ENCODE measurements around the gene ATG16L1. TPM values are rescaled to one million over a fixed set of nuclear protein-coding genes. Genes with fewer than 3 reads are reported as not detected.
A peak's percentile ranks its signal among the peaks of the same experiment; 100 is the strongest.

Gene ATG16L1
- total RNA-seq, 2 donors from 2014 or later, result 34.5 to 36.2 TPM

DNA sequence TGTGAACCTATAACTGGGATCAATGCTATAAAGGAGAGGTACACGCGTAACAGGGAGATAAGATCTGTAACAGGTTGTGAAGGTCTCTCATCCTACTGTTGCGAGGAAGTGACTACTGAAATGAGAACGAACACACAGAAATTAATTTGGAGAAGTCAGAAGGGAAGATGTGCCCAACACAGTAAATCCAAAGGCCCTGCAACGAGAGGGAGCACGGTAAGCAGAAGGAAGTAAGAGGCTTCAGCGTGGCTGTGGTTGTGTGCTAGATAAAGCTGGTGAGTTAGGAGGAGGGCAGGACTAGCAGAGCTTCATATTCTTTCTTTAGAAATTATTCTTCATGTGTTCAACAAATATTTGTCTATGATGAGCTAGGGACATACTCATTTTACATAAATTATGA is 2.5 kb upstream of the ATG16L1 start:
- DNase-seq, result no peak
- ATAC-seq, result no peak
- intact Hi-C loops (cut with DNase I, micrococcal nuclease), result loop anchor here in 1 of 2 donors (10.0 kb wide), 1 partner anchor 394 kb away; no protein-coding TSS in a partner anchor

DNA sequence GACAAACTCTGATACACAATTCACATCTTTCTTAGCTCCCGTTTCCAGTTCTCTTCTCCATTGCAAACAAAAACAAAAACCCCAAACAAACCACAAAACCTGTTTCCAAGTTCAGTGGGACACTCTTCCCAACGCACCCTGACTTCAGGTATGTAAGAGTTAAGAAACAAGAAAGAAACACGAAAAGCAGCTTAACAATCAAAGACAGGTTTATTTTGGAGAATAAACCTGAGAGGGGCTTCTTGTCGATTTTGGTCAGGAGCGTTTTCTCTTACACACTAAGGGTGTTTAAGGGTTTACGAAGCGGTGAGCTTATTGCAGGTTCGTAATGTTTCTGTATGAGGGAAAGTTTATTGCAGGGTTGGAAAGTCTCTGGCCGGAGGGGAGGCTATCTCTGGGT is 905 bp upstream of the ATG16L1 start:
- no peak for DNase-seq
- intact Hi-C loops (cut with DNase I, micrococcal nuclease), result no loop called here
- ATAC-seq, result no peak

DNA sequence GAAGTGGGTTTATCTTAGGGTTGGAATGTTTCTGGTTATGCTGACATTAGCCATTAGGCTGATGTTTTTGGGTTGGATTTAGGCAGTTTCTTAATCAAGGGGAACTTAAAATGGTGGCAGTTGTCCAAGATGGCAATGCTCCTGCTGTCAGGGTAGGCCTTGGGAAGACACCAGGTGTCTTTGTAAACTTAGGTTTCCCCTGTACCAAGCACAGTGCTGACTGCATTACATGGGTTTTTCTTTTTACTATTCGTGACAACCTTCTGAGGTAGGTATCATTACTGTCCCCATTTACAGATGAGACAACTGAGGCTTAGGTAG is 528 bp upstream of the ATG16L1 start:
- ATAC-seq (peak; percentile 1), DNase-seq (no peak)
- intact Hi-C loops (cut with DNase I, micrococcal nuclease), result no loop called here

DNA sequence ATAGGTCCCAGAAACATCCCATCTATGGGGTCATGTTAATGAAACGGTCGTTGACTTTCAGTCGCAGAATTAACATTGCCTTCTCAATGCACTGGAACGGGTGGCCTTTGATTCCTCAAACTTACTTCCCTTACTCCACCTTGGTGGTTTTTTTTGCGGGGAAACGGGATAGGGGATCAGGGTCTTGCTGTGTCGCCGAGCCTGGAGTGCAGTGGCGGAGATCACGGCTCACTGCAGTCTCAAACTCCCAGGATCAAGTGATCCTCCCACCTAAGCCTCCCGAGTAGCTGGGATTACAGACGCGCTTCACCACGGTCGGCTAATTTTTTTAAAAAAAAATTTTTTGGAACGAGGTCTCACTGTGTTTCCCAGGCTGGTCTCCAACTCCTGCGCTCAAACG is 754 bp downstream of the ATG16L1 start:
- DNase-seq (no peak), ATAC-seq (peak; percentile 6)
- intact Hi-C loops (cut with DNase I, micrococcal nuclease), result no loop called here

DNA sequence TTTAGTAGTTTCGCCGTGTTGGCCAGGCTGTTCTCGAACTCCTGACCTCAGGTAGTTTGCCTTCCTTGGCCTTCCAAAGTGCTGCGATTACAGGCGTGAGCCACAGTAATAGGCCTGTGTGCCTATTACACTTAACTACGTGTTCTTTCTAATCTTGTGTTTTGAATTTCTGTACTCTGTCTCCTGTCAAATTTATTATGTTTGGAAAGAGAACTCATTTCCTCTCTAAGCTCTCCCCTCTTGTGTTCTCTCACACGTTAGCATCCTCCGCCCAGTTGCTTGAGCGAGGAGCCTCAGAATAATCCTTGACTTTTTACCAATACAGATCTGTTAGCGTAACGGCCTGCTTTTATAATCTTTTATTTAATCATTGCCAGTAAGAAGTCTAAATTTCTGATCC is 3.7 kb downstream of the ATG16L1 start:
- no peak for DNase-seq
- no peak for ATAC-seq
- intact Hi-C loops (cut with DNase I, micrococcal nuclease), result no loop called here

DNA sequence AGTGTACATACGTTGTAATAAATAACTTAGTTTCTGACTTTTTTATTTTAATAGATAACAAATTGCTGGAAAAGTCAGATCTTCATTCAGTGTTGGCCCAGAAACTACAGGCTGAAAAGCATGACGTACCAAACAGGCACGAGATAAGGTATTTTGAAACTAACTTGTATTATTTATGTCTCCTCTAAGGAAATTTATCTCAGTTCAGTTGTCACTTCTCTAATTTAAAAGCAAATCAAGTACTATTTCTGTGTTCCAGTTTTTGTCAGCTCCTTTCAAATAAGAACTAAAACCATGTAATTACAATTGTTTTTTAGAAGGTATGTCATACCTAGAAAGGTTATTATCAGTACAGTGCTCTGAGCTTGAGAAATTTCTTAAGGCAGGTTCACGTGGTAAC is 4.6 kb downstream of the ATG16L1 start:
- ATAC-seq (no peak), DNase-seq (no peak)
- intact Hi-C loops (cut with DNase I, micrococcal nuclease), result no loop called here

DNA sequence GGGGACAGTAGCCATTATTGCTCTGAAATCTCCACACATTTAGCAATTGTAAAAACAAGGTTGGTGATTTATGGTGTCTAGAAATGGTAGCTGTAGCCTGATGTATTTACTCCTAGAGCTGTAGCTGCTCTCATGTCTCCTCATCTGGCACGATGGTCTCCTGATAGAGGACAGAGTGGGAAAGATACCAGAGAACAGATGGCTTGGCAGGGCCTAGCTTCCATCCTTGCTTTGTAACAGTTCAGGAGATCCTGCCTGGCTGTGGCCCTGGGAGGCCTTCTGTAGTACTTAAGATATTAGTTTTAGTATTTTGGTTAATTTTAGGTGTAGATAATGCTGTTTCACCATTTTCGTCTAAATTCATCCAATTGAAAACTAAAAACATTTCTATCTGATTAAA is 6.7 kb downstream of the ATG16L1 start:
- ATAC-seq (no peak), DNase-seq (no peak)
- intact Hi-C loops (cut with DNase I, micrococcal nuclease), result no loop called here

DNA sequence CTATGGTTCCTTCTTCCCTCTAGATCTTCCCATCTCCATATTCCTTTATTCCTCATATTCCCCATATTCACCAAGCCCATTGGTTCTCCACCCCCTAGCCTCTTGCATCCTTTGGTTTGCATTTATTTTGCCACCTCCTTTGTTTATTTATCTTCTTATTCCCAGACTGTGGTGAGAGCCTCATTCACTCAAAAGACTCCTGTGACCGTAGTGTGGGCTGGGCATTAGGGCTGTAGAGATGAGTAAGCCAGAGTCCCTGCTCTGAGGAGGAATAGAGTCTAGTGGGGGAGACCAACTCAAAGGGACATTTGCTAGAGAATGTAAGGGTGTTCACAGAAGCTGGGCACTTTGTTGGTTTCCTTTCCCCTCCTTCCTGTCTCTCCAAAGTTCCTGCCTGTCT is 8.3 kb downstream of the ATG16L1 start:
- DNase-seq, result no peak
- intact Hi-C loops (cut with DNase I, micrococcal nuclease), result no loop called here
- ATAC-seq, result no peak

DNA sequence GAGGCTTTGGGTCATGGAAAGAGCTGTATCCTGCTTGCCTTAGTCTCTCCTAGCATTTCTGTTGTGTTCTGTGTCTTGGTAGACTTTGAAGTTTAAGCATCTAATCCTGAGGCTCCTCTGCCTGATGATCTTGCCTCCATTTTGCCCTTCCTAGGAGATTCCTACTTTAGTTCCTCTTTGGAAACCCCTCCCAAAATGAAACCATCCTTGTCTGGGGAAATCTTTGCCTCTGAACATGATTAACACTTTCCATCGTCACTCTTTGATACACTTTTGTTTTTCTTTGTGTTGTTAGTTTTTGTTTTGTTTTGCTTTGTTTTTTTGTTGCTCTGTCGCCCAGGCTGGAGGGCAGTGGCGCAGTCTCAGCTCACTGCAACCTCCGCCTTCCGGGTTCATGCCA is 9.2 kb downstream of the ATG16L1 start:
- intact Hi-C loops (cut with DNase I, micrococcal nuclease), result no loop called here

DNA sequence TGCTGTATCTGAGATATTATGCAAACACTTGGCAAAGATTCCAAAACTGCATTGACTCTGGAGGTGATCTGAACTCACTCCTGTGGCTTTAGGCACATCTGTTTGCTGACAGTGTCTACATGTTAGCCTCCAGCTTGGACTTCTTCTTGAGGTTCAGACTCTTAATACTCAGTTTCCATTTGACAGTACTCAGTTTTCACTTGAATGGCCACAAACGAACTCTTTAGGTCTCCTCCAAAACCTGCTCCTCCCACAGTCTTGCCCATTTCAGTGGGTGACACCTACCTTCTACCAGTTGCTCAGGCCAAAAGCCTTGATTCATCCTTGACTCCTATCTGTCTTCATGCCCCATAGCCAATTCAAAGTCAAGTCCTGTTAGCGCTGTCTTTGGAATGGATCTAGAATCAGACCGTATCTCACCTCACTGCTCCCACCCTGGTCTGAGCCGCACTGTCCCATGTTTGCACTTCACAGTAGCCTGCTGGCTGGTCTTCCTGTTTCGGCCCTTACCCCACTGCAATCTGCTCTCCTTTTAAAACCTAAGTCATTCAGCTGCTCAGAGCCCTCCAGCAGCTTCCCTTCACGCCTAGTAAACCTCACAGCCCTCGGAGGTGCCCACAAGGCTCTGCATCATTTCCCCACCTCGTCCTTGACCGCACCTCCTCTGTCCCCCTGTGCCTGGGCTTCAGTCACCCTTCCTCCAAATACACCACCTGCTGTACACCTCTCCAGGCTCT is 10.5 kb downstream of the ATG16L1 start:
- no peak for ATAC-seq
- intact Hi-C loops (cut with DNase I, micrococcal nuclease), result no loop called here

More for the DNA sequence above, 9.2 kb downstream of the ATG16L1 start:
- ATAC-seq, result no peak
- DNase-seq, result no peak

DNA sequence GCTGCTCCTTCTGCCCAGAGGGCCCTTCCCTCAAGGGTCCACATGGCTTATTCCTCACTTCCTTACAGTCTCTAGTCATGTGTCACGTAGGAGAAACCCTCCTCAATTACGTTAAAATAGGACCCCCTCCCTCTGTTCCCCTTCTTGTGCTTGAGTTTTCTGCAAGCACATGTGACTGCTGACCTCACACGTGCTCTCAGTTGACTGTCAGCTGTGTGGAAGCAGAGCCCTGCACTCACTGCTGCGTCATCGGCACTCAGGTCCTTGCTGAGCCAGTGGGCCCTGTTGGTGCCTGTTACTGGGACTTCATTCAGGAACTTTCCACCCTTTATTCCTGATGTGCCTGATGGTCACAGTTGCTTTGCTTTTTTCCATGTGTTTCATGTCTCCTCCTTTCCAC is 11.1 kb downstream of the ATG16L1 start:
- ATAC-seq (no peak), DNase-seq (no peak)
- intact Hi-C loops (cut with DNase I, micrococcal nuclease), result no loop called here

More for the DNA sequence above, 10.5 kb downstream of the ATG16L1 start:
- DNase-seq, result no peak

DNA sequence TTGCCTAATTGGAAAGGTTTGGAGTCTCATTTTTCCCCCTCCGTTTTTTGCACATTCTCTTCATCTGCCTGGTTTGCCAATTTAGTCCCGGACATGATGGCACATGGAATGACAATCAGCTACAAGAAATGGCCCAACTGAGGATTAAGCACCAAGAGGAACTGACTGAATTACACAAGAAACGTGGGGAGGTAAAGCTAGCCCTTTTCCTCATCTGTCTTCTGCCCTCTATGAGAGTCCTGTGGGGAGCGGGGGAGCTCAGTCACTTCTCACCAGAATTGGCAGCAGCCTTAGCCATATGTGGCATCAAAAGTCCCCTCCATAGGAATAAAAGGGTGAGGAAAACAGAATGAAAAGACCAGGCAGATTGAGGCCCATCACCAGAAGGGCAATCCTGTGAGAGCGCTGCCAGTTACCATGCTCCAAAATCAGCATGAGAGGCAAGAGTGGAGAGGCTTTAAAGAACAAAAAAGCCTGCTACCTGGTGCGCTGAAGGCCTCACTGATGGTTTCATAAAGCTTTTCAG is 11.6 kb downstream of the ATG16L1 start:
- ATAC-seq (no peak), DNase-seq (no peak)
- intact Hi-C loops (cut with DNase I, micrococcal nuclease), result no loop called here

DNA sequence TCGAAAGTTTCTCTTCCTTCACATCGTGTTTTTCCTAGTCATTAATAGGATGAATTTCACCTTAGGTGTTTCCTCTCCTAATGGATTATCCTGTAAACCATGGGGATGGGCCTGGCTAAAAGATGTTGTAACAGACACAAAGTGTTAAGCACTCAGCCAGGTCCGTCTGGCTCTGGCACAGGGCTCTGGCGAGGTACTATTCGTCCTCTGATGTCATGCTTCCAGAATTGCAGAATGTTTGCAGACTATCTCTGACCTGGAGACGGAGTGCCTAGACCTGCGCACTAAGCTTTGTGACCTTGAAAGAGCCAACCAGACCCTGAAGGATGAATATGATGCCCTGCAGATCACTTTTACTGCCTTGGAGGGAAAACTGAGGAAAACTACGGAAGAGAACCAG is 13.2 kb downstream of the ATG16L1 start:
- intact Hi-C loops (cut with DNase I, micrococcal nuclease), result no loop called here
- no peak for ATAC-seq
- DNase-seq, result no peak

DNA sequence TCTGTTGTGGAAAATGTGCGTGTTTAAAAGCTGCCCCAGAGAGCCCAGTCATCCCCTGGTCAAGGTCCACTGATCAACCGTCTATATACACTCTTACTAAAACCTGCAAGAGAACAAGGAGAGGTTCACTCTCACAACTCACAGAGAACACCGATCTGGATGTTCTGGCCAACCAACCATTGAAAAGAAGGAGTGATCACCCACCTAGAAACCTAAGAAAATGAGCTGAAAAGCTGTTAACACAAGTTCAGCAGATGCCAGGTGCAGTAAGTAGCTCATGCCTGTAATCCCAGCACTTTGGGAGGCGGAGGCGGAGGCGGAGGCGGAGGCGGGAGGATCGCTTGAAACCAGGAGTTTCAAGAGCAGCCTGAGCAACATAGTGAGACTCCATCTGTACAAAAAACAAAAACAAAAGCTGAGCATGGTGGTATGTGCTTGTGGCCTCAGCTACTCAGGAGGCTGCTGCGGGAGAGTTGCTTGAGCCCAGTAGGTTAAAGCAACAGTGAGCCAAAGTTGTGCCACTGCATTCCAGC is 14.5 kb downstream of the ATG16L1 start:
- no peak for ATAC-seq
- intact Hi-C loops (cut with DNase I, micrococcal nuclease), result no loop called here
- DNase-seq, result no peak

DNA sequence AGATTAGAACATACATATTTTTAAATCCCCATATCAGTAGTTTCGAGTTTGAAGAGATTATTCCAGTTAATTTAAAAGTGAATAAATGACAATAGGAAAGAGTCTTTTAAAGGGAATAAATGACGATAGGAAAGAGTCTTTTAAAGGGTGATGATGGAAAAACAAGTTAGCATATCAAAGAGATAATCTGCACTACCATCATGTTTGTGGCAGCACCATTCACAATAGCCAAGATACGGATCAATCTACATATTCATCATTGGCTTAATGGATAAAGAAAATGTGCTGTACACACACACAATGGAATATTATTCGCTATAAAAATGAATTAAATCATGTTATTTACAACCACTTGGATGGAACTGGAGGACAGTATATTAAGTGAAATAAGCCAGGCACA is 15.0 kb downstream of the ATG16L1 start:
- no peak for DNase-seq
- intact Hi-C loops (cut with DNase I, micrococcal nuclease), result no loop called here
- no peak for ATAC-seq

DNA sequence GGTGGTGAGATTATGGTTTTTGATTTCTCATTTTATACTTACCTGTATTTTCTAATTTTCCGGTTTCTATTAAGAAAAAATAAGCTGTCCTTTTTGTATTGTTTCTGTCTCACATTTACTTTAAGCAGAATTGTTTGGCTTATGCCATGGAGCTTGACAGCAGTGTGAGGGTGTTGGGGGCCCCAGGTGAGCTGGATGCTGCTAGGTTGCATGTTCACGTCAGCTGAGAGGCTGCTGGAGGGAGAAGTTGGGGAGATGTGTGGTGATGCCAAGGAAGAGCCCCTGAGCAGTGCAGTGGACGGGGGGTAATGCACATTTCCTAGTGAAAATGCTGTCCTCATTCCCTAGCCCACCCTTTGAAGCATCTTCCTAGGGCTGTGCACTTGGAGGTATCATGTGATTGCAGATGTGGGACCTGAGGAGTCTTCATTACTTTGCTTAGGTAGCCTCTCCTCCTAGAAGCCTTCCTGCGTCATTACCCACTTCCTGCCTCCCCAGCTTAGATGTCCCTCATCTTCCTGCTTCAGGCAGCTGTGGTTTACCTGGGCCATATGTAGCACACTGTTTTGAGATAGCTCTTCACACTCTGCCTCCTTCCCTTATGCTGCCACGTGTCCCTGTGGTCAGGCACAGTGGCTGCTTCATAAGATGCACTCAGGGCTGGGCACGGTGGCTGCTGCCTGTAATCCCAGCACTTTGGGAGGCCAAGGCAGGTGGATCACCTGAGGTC is 16.2 kb downstream of the ATG16L1 start:
- intact Hi-C loops (cut with DNase I, micrococcal nuclease), result no loop called here
- DNase-seq (peak in 1 of 2 donors; percentile 32), ATAC-seq (peak; percentile 48)

DNA sequence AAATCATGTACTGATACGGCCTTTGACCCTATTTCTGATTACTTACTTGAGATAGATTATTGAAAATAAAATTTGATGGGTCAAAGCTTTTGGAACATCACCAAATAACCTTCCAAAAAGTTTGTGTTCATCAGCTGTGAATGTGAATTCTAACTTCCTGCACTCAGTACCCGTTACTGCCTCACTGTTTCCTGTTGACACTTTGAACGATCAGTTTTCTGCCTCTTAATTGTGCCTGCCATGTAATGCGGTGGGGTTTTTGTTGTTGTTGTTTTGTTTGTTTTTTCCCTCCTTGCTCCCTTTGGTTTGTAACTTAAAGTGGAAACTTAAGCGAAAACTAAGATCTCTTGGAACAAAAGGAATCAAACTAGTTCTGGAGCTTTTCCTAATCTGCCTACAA is 18.9 kb downstream of the ATG16L1 start:
- intact Hi-C loops (cut with DNase I, micrococcal nuclease), result no loop called here
- DNase-seq (no peak), ATAC-seq (no peak)

DNA sequence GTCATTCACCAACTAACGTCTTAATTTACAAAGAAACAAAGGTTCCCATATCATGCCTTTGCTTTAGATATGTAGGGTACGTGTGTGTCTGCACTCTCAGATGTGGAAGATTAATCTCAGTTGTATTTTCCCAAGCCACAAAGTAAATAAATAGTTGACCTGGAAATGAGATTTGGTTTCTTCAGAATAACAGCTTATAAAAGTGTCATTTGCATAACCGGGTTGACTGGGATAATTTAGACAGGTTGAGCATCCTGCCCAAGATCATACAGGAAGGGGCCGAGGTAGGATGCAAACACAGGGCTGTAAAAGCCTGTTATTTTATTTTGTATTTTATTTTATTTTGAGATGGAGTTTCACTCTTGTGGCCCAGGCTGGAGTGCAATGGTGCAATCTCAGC is 19.5 kb downstream of the ATG16L1 start:
- no peak for DNase-seq
- ATAC-seq, result no peak
- intact Hi-C loops (cut with DNase I, micrococcal nuclease), result no loop called here

DNA sequence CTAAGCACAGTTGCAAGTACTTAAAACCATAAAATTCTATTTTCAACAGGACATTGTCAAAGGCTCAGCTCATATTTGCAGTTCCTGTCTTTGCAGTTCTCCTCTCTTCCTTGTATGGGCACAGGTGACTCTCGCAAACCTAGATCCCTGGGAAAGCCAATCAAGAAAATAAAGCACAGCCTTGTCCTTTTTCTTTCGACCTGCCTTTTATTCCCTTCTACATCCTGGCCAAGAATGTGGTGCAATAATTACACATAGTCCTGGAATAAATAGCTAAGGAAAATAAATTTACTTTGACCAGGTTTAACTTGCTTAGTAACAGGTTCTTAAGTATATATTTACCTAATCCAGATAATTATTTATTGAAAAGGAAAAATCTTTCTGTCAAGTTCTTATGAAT is 20.2 kb downstream of the ATG16L1 start:
- DNase-seq, result no peak
- ATAC-seq, result no peak
- intact Hi-C loops (cut with DNase I, micrococcal nuclease), result no loop called here

DNA sequence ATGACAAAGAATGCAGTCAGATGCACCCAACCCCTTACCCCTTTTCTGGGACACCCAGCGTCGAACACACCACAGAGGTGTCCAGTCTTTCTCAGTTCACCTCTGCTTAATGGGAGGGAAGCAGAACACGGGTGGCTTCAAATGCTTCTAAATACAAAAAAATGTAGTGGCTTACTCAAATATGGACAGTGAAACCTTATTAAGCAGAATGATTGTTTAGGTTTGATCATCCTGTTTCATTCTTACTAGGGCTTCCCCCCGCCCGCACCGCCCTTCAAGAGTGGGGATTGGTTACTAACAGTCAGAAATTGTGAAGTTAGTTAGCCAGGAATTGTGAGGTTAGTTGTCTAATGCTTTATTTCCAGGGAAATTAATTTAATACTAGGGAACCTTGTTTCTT is 21.6 kb downstream of the ATG16L1 start:
- no peak for DNase-seq
- intact Hi-C loops (cut with DNase I, micrococcal nuclease), result no loop called here

More for the DNA sequence above, 21.6 kb downstream of the ATG16L1 start:
- no peak for ATAC-seq

Measured in left colon (tissue), 2 donors.